Ishikawa (cell line): ENCODE results near the gene PSMD14.

ENCODE experiments used
- CEBPB ChIP-seq: IDR thresholded peaks from 2 replicates; pipeline ENCODE4 v1.6.1; 2012
- CREB1 ChIP-seq: IDR thresholded peaks from 2 replicates; pipeline ENCODE4 v1.6.1; 2012; ENCODE audit warnings: low read depth
- EGR1 ChIP-seq: IDR thresholded peaks from 2 replicates; pipeline ENCODE4 v1.6.1; 2012
- EP300 ChIP-seq: IDR thresholded peaks from 2 replicates; pipeline ENCODE4 v1.6.1; 2012; ENCODE audit warnings: borderline replicate concordance
- FOXM1 ChIP-seq: IDR thresholded peaks from 2 replicates; pipeline ENCODE4 v1.6.1; 2012; ENCODE audit warnings: low read depth, borderline replicate concordance
- NFIC ChIP-seq: IDR thresholded peaks from 2 replicates; pipeline ENCODE4 v1.6.1; 2012
- RAD21 ChIP-seq: IDR thresholded peaks from 2 replicates; pipeline ENCODE4 v1.6.1; 2012; ENCODE audit warnings: low read depth
- TAF1 ChIP-seq: IDR thresholded peaks from 2 replicates; pipeline ENCODE4 v1.6.1; 2012; ENCODE audit warnings: low read depth, mild to moderate bottlenecking
- TCF12 ChIP-seq: IDR thresholded peaks from 2 replicates; pipeline ENCODE4 v1.6.1; 2012; ENCODE audit warnings: low read depth
- TEAD4 ChIP-seq: IDR thresholded peaks from 2 replicates; pipeline ENCODE4 v1.6.1; 2012
- YY1 ChIP-seq: IDR thresholded peaks from 2 replicates; pipeline ENCODE4 v1.6.1; 2012; ENCODE audit warnings: low read depth
- ZBTB7A ChIP-seq: IDR thresholded peaks from 2 replicates; pipeline ENCODE4 v1.6.1; 2012; ENCODE audit warnings: low read depth
- TF ChIP-seq, protein P1 (sequence below): IDR thresholded peaks from 2 replicates; pipeline ENCODE4 v1.6.1; 2012
- TF ChIP-seq, protein P2 (sequence below): IDR thresholded peaks from 2 replicates; pipeline ENCODE4 v1.6.1; 2012
- TF ChIP-seq, protein P3 (sequence below): IDR thresholded peaks from 2 replicates; pipeline ENCODE4 v1.6.1; 2012; ENCODE audit warnings: low read depth, mild to moderate bottlenecking

PSMD14 gene

DNA sequence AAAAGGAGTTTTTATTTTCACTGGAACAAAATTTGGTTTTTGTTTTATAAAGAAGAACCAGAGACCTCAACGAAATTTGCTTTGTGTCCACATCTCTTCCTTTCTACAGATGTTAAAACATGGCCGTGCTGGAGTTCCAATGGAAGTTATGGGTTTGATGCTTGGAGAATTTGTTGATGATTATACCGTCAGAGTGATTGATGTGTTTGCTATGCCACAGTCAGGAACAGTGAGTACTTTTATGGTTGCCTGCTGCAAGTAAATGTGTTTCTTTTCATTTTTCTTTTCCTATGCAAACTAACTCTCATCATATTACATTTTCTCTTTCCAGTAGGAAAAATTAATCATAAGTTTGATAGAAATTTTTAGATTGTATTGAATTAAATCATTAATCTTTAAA is 59.5 kb downstream of the PSMD14 start:
- TF ChIP-seq TEAD4, result no peak
- TF ChIP-seq, protein P1, sequence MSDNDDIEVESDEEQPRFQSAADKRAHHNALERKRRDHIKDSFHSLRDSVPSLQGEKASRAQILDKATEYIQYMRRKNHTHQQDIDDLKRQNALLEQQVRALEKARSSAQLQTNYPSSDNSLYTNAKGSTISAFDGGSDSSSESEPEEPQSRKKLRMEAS, result no peak
- no peak for TF ChIP-seq EP300
- no peak for TF ChIP-seq CREB1
- TF ChIP-seq, protein P2, sequence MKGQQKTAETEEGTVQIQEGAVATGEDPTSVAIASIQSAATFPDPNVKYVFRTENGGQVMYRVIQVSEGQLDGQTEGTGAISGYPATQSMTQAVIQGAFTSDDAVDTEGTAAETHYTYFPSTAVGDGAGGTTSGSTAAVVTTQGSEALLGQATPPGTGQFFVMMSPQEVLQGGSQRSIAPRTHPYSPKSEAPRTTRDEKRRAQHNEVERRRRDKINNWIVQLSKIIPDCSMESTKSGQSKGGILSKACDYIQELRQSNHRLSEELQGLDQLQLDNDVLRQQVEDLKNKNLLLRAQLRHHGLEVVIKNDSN, result no peak
- TF ChIP-seq TCF12, result no peak
- TF ChIP-seq RAD21, result no peak
- TF ChIP-seq EGR1, result no peak
- TF ChIP-seq YY1, result no peak
- TF ChIP-seq, protein P3, sequence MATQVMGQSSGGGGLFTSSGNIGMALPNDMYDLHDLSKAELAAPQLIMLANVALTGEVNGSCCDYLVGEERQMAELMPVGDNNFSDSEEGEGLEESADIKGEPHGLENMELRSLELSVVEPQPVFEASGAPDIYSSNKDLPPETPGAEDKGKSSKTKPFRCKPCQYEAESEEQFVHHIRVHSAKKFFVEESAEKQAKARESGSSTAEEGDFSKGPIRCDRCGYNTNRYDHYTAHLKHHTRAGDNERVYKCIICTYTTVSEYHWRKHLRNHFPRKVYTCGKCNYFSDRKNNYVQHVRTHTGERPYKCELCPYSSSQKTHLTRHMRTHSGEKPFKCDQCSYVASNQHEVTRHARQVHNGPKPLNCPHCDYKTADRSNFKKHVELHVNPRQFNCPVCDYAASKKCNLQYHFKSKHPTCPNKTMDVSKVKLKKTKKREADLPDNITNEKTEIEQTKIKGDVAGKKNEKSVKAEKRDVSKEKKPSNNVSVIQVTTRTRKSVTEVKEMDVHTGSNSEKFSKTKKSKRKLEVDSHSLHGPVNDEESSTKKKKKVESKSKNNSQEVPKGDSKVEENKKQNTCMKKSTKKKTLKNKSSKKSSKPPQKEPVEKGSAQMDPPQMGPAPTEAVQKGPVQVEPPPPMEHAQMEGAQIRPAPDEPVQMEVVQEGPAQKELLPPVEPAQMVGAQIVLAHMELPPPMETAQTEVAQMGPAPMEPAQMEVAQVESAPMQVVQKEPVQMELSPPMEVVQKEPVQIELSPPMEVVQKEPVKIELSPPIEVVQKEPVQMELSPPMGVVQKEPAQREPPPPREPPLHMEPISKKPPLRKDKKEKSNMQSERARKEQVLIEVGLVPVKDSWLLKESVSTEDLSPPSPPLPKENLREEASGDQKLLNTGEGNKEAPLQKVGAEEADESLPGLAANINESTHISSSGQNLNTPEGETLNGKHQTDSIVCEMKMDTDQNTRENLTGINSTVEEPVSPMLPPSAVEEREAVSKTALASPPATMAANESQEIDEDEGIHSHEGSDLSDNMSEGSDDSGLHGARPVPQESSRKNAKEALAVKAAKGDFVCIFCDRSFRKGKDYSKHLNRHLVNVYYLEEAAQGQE, result no peak
- TF ChIP-seq CEBPB, result no peak
- no peak for TF ChIP-seq ZBTB7A
- TF ChIP-seq FOXM1, result no peak
- no peak for TF ChIP-seq TAF1
- no peak for TF ChIP-seq NFIC

DNA sequence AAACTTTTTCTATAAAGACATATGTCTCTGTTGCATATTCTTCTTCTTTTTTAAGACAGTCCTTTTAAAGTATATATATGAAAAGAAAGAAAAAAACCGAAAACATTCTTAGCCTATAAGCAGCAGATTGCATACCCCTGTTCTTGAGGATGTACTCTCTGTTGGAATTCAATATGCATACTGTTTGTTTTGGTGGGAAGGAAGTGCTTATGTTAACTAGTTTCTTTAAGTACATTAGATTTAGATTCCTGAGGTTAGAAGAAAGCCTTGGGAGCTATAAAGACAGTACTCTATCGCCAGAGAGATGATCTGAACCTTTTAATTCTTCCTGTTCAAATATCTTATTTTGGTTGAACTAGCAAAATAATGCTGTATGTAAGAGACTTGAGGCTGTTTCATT is 61.1 kb downstream of the PSMD14 start:
- TF ChIP-seq TCF12, result no peak
- no peak for TF ChIP-seq NFIC
- no peak for TF ChIP-seq EGR1
- TF ChIP-seq, protein P1, result no peak
- no peak for TF ChIP-seq ZBTB7A

DNA sequence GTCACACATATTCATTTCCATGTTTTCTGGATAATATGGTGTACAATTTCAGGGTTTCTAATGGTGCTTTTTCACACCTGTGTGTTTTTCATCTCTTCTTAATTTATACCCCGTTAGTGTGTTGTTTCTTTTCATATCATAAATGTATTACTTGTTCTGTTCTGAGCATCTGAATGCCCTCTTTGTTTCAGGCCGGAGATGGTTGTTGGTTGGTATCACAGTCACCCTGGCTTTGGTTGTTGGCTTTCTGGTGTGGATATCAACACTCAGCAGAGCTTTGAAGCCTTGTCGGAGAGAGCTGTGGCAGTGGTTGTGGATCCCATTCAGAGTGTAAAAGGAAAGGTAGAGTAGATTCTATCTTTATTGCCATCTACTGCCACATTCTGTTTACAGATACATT is 62.8 kb downstream of the PSMD14 start:
- TF ChIP-seq EP300, result no peak
- no peak for TF ChIP-seq TAF1
- TF ChIP-seq NFIC, result no peak
- TF ChIP-seq TCF12, result no peak
- no peak for TF ChIP-seq YY1
- TF ChIP-seq TEAD4, result no peak
- TF ChIP-seq EGR1, result no peak
- TF ChIP-seq FOXM1, result no peak
- TF ChIP-seq, protein P1, result no peak
- TF ChIP-seq, protein P2, result no peak
- TF ChIP-seq CEBPB, result no peak
- TF ChIP-seq ZBTB7A, result no peak
- no peak for TF ChIP-seq RAD21

DNA sequence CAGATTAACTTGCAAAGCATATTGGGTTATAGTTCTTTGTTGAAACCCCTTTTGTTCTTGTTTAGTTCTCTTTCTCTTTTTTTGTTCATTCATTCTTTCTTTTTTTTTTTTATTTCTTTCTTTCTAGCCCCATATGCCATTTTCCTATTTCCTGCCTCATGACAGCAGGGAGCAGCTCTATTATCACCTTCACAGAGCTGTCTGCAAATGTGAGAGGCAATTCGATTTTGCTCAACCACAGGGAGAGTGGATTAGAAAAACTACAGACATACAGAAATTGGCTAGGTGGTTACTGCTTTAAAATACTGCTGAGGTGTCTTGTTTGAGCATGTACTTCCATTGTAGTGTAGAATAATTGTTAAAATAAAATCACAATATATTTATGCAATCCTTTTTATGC is 63.6 kb downstream of the PSMD14 start:
- no peak for TF ChIP-seq YY1
- TF ChIP-seq EGR1, result no peak
- TF ChIP-seq EP300, result no peak
- TF ChIP-seq NFIC, result no peak
- TF ChIP-seq TEAD4, result no peak
- TF ChIP-seq, protein P3, result no peak
- TF ChIP-seq TAF1, result no peak

DNA sequence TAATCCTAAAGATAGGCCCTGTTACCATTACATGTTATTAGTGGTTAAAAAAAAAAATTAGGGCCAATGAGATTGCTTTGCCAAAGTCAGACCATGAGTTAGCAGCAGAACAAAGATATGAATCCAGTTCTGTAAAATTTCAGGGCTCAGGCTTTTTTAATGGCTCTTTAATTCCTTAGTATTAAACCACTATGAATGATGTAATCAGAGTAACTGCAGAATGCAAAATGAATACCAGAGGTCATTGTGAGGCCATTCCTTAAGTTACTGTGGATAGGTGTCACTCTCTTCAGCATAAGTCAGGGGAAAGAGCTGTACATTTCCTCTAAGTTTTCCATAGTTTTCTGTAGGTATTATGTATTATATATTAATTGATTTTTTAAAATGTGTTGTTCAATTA is 65.7 kb downstream of the PSMD14 start:
- TF ChIP-seq EGR1, result no peak
- no peak for TF ChIP-seq YY1
- TF ChIP-seq EP300, result no peak
- TF ChIP-seq, protein P2, result no peak
- TF ChIP-seq, protein P3, result no peak
